GM18868 (cell line): ENCODE data around the gene PODNL1.

Source experiments
- ATAC-seq: cut with Tn5 transposase; IDR thresholded peaks from one replicate; pipeline ENCODE4 v1.9.1; 2021; ENCODE audit warnings: mild to moderate bottlenecking, moderate library complexity; ENCODE audit not compliant: unreplicated experiment

Gene PODNL1

DNA sequence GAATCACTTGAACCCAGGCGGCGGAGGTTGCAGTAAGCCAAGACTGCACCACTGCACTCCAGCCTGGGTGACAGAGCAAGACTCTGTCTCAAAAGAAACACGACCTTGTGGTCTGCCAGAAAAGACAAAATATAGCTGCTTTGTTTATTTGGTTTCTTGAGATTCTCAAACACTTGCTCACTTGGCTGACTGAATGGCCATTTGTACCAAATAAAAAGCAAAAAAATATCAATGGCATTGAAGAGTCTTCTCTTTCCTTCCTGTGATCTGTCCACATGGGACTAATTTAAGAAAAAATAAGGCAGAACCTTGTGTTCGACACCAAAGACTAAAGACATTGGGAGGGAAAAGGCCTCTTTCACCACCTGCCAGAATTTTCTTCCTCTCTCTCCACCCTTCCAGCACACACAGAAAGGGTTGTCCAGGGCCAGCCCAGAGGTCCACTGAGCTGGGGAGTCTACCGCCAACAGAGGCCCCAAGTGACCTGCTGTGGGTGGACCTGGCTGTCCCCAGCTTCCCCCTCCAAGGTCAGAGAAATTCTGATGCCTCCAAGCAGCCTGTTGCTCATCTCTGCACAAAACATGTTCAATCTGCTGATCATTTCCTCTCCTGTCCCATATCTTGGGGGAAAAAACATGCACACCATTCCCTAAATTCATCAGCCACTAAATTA is 38.2 kb downstream of the PODNL1 start:
- no peak for ATAC-seq

DNA sequence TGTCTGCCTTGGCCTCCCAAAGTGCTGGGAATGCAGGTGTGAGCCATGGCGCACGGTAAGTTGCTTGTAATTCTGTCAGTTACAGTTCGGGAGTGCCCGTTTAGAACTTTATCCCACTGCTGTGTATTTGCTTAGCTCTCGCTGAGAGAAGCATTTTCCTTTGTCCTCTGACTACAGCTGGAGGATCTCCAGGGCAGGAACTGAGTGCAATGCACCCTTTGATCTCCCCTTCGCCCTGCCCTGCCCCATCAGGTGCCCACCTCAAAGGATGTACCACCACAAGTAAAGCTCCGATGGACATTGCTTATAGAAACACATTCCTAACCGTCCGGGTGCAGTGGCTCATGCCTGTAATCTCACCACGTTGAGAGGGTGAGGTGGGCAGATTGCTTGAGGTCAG is 38.8 kb downstream of the PODNL1 start:
- no peak for ATAC-seq

- no peak for ATAC-seq
These were observed 42.0 kb downstream of the PODNL1 start for GRCh38 chr19:13896227-13896626.

GRCh38 chr19:13894552-13894951 is 43.7 kb downstream of the PODNL1 start:
- ATAC-seq = no peak

DNA sequence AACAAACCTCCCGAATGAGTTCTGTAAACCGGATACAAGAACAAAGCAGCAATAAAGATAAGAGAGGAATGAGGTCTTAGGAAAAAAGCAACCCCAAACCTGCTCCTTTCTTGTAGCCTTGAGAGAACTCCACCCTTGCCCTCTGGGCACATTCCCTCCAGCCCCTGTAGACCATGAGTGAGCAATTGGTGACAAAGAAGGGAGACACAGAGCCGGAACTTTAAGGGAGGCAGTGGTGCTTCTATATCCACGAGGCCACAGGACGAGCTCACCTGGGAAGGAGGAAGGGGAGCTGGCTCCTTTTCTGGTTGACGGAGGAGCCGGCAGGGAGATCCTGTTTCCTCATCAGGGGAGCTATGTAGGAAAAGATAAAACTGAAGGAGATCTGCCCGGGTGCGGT is 45.3 kb downstream of the PODNL1 start:
- no peak for ATAC-seq

DNA sequence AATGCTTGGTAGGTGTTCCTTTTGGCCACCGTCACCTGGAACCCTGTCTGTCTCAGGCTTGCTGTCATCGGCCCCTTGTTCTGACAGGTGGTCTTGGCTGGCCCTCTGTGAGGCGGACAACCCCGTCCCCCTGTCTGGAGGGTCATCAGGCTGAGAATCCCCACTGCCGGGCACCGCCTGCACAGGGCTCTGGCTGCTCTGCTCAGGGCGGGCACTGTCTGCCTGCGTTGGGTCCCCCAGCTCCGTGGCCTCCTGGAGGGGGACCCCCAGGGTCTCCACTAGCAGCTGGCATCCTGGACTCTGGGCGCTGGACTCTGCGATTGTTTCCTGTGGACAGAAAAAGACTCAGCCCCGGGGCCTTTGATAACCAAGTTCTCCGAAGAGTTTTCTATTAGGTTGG is 48.1 kb downstream of the PODNL1 start:
- ATAC-seq = no peak

GRCh38 chr19:13888281-13888680 is 49.9 kb downstream of the PODNL1 start:
- no peak for ATAC-seq

DNA sequence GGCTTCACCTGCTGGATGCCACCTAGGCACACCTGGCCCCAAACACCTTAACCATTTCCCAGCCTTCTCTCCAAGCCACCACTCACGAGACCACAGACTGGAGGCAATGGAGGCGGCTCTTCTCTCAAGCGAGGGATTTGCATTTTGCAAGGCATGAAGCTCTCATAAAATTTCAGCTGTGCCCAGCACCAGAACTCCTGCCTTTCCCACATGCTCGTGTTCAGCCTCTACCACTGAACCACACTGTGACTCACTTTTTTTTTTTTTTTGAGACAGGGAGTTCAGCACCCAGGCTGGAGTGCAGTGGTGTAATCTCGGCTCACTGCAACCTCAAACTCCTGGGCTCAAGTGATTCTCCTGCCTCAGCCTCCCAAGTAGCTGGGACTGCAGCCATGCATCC is 50.7 kb downstream of the PODNL1 start:
- ATAC-seq = no peak

GRCh38 chr19:13887018-13887436 is 51.2 kb downstream of the PODNL1 start:
- ATAC-seq = no peak

DNA sequence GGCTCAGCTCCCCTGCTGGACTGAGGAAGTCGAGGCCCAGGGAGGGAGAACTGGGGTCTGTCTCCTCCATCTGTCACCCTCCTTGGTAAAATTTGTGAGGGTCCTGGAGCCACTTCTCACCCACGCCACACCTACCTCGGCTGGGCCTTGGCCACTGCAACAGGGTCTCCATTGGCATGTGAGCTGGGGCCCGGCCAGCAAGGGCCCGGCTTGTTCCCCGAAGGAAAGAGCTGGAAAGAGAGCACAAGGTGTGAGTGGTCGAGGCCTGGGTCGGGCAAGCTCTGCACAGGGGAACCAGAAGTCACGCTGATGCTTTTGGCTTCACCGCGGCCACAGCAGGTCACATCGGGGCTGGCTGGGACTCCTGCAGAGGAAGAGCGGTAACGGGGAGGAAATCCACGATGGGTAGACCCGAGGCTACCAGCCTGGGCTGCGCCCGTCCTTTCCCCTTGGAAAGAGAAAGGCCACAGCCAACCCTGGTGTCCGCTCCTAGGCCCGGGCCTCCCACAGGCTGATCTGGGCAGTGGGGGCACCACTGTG is 52.3 kb downstream of the PODNL1 start:
- ATAC-seq = no peak

GRCh38 chr19:13884726-13885591 is 53.3 kb downstream of the PODNL1 start:
- ATAC-seq = no peak

- ATAC-seq = no peak
These were observed 54.6 kb downstream of the PODNL1 start for GRCh38 chr19:13883516-13884064.

DNA sequence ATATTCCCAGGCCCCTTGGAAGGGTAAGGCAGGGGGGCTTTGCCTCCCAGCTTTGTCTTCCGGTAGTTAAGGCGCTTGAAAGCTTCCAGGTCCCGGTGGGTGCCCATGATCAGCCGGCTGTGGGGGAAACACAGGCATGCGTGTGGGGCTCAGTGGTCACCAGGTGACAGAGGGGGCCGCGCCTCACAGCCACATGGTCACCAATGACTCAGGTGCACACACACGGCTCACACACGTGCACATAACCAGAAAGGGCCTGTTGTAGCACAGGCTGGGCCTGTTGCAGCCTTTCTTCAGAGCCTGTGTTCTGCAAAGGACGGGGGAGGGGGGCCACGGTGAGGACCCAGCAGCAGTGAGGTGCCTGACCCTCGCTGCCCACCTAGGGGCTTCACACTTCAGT is 55.4 kb downstream of the PODNL1 start:
- no peak for ATAC-seq

DNA sequence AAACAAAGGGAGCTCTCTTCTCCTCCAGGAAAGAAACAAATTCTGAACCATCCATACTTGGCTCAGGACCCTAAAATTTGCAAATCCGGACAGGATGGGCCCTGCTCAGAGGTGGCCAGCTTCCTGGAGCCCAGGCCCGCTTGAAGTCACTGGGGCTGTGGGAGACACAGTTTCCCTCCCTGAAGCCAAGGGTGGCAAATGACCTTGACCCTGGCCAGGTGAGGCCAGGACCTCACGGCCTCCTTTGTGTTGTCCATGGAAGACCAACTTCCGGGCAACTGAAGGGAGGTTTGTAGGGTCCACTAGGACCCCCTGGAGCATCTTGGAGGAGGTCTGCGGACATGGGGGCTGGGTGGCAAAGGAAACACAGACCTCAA is 55.8 kb downstream of the PODNL1 start:
- no peak for ATAC-seq

GRCh38 chr19:13881692-13882418 is 56.4 kb downstream of the PODNL1 start:
- no peak for ATAC-seq

- no peak for ATAC-seq
These were observed 56.9 kb downstream of the PODNL1 start for GRCh38 chr19:13881251-13881691.
